Measurements from ENCODE around the gene ERH.

- no peak for TF ChIP-seq CTCF (IDR thresholded peaks at IDR 0.05)
- no peak for TF ChIP-seq POLR2A (IDR thresholded peaks at IDR 0.05)
Observed at GRCh38 chr14:69366761-69367160, 31.3 kb downstream of the ERH start.

Measured in thyroid gland (tissue), 4 donors.